GM19351 (cell line): ENCODE results near the gene DNM1.

ENCODE experiments used
- ATAC-seq: cut with Tn5 transposase; IDR thresholded peaks from one replicate; pipeline ENCODE4 v1.9.1; 2021; ENCODE audit warnings: mild to moderate bottlenecking, moderate library complexity; ENCODE audit not compliant: unreplicated experiment

DNM1 gene

DNA sequence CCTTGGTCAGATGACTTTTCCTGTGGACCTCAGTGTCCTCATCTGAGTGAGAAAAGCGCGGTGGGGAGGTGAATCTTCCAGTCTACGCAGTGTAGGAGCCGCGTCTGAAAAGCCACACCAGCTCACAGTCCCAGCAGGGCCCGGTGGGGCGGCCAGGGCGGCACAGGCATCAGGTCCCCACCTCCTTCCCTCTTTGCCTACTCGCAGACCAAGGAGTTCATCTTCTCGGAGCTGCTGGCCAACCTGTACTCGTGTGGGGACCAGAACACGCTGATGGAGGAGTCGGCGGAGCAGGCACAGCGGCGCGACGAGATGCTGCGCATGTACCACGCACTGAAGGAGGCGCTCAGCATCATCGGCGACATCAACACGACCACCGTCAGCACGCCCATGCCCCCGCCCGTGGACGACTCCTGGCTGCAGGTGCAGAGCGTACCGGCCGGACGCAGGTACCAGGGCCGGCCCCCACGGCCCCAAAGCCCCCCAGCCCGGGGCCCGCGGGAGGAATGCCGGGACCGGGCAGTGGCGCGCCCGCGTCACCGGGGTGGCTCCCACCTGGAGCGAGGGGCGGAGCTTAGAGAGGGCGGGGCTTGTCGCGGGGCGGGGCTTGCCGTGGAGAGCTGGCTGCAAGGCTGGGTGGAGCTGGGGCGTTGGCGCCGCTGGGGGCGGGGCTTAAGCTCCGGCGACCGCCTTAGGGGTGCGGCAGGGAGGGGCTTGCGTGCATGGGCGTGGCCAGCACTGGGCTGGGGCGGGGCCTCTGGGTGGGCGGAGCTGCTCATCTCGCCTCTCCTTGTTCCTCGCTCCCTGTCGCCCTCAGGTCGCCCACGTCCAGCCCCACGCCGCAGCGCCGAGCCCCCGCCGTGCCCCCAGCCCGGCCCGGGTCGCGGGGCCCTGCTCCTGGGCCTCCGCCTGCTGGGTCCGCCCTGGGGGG lies 47.0 kb downstream of the DNM1 start:
- ATAC-seq = peak; percentile 92

DNA sequence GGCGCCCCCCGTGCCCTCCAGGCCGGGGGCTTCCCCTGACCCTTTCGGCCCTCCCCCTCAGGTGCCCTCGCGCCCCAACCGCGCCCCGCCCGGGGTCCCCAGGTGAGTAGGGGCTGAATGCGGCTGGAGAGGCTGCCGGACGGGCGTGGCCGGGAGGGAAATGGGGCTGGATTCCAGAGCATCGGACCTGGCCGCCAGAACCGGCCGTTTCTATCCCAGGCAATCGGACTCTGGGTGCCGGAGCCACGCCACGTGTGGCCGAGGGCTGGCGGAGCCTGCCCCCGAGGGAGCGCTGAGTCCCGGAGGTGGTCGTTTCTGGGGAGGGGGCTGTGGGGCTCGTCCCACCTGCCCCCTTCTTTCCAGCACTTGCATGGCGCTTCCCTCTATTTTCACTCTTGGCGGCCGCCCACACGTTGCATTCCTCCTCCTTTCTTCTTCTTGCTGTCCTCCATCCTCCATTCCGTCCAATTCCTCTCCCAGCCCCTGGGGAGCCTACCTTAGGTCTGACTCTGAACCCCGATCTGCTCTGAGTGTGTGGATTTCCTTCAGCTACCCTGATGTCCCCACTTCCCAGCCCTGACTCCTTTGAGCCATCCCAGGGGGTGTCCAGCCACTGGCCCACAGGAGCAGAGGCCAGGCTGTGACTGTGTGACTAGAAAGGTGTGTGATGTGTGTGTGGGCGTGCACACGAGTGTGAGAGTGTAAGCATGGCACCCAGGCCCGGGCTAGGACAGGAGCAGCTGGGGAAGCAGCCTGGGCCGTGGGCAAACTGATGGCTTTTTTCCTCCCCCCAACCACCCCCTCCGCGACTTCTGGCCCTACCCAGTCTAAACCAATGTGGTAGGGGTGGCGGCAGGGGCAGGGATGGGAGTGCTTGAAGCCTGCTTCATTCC lies 47.9 kb downstream of the DNM1 start:
- ATAC-seq = no peak

DNA sequence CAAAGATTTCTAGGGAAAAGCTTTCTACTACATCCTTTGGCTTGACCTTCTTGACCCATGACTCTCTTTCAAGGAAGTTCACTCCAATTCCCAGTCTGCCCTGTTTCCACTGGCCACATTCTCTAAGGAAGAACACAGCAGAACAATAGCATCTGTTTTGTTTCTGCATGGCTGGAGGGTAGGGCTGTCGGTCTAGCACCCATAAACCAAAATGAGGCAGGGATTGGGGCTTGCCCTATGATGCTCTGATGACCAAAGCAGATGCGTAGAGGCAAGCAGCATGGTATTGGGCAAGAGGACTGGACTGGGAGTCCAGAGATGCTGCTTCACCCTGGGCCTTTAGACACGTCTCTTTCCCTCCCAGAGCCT lies 48.5 kb downstream of the DNM1 start:
- ATAC-seq = no peak

DNA sequence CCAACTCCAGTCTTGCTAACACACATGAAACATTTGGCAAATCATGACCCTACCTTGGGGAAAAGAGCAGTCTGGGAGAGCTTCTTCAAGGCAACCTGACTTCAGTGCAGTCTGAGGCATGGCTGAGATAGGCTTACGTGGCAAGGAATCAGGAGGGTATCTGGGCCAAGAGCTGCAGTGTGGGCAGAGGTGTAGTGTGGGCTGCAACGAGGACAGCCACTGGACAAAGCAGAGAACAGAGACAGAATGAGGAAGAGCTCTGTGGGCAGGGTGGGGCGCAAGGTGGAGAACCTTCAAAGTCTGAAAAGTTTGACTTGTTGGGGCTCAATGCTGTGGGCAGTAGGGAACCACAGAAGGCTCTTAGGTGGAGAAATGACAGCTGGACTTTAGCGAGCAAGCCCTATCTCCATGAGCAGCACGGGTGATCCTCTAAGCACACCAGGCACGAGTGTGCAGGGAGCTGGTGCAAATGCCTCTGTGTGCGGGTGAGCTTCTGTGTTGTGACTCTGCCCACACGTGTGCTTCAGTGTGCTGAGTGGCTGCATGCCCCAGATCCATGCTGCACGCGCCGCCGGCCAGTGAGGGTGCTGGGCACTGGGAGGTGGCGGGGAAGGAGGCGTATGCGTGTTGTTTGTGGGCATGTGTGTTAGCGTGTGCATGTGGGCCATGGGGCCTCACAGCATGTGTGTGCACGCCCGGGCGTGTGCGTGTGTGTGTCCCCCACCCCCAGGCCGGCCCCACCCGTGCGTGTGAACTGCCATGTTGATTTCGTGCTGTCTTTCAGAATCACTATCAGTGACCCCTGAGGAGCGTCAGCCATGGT lies 49.3 kb downstream of the DNM1 start:
- ATAC-seq = no peak

DNA sequence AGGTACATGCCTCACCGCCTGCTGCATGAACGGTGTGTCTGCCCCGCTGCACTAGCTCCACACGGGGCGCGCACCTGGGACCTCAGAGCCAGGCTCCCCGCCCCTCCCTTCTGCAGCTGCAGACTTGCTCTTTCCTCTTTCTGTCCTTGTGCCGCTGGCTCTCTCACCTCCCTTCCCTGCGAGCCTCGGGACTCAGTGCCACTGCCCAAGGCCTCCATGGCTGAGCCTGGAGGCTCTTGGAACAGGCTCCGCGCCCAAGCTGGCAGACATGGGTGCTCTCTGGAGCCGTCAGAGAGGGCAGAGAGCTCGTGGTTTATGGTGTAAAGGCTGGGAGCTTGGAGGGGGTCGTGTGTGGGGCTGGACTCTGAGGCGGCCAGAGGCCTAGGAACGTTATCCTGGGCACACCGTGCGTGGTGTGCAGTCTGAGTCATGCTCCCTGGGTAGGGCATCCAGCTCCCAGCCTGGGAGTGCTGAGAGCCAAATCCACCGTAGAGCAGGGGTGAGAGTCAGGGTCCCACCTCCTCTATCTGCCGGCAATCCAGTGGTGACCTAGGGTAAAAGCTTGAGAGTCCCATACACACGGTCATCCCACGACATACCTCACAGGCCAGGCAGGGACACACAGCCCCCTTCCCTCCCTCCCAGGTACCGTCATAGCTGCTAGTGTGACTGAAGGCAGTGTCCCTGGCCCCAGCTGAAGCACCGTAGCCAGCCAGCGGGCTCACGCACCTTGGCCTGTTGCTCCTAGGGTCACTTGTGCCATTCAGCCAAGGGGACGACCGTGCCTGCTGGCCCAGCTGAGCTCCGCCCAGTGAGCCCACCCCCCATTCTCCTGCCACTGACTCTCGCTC lies 50.2 kb downstream of the DNM1 start:
- no peak for ATAC-seq

DNA sequence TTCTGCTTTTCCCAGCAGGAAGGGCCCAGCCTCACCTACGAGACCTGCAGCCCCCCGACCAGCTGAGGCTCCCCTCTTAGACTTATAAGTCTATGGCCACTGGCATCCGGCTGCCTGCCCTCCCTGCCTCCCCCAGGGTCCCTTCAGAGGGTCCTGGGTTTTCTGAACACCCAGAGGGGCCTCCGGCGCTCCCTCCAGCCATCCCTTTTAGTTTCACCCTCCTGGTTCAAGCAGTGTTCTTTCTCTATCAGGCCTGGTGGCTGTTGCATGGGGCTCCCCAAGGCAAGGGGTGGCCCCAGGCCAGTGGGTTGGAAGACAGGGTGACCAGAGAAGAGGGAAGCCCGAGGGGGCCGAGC lies 50.8 kb downstream of the DNM1 start:
- ATAC-seq = no peak

DNA sequence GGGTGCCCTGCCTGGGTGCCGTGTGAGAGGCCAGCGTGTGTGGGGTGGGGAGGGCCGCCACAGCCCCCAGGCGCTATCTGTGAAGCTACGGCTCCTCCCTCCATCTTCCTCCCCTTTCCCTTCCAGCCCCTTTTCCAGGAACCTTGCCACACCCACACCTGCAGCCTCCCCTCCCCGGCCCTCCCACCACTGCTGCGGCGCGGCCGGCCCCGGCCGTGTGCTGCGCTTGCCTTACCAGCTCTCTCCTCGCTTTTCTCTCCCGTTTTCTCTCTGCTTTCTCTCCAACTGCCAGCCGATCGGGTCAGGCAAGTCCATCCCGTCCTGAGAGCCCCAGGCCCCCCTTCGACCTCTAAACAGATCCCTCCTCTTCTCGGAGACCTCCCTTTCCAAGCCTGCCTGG lies 51.2 kb downstream of the DNM1 start:
- ATAC-seq = no peak

DNA sequence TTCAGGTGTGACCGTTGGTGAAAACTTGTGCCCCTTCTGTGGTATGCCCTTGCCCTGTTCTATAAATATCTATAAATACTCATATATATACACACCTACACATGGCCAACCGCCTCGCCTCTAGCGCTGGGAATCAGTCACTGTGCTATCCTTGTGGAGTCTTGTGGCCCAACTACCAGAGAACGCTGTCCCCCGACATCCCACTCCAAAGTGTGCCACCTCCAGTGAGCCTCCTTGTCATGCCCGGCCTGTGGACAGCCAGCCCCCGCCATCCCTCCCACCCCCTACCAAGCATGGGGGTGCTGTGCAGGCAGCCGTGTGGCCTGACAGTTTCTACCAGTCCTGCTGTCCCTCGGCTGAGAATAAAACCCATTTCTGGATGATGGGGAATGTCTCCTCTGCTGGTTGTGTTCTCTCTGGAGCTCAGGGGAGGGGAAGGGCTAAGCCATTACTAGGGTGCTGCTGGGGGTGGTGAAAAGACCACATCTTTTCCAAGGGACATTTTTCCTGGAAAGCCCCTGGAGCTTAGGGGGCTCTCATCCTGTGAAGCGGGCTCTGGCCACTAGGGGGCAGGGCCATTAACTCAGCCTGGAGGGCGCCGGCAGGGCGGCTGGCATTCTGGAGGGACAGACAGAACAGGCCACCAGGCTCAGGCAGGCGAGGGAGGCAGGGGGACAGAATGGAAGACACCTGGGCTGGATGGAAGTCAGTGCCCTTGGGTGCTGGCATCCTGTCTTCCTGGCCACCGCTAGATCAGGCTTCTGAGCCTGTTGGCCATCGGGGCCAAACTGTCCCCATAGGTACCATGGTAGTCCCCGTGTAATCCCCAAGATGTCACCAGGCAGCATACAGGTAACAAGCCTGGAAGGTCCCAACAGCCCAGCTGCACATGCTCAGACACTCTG lies 51.9 kb downstream of the DNM1 start:
- ATAC-seq = no peak

DNA sequence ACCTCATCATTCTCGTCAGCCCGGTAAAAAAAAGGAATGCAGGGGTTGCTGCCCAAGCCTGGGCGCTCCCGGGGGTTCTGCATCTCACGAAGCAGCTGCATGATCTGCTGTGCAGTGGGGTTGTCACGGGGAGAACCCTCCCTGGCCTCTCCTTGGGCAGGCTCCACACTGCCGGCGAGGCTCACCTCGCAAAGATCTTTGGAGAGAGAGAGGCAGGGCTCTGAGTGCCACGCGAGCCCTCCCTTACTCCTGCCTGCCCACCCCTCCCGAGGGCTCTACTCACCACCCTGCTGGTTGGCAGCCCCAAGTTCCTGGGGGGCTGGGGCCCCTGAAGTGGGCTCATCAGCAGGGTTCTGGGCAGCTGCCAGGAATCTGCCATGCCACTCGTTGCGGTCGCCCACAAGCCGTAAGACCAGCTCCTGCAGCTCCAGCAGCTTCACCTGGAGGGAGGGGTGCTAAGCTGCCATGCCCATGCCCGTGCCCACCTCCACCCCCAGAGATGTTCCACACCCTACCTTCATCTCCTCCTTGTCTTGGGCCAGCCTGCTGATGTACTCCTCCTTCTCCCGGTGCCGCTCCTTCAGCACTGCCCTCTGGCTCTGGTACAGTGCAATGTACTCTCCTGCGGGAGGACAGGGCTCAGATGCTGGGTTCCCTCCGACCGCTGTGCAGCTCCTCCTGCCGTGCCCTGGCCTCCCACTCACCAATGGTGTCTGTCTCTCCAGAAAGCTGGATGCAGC lies 54.1 kb downstream of the DNM1 start:
- no peak for ATAC-seq

DNA sequence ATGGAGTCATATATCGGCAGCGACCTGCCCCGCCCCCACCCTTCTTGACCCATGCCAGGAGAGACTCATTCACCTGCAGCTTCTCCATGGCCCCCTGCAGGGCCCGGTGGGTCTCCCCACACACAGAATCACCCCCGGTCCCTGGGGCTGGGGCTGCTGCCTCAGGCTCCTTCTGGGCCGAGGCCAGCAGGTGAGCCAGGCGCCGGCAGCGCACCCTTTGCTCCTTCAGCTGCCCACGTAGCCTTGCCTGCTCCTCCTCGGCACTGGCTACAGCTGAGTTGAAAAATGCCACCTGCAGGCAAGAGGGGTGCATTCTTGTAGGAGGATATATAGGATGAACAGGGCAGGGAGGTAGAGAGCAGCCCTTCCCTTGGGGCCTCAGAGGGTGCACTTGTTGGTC lies 54.7 kb downstream of the DNM1 start:
- no peak for ATAC-seq

DNA sequence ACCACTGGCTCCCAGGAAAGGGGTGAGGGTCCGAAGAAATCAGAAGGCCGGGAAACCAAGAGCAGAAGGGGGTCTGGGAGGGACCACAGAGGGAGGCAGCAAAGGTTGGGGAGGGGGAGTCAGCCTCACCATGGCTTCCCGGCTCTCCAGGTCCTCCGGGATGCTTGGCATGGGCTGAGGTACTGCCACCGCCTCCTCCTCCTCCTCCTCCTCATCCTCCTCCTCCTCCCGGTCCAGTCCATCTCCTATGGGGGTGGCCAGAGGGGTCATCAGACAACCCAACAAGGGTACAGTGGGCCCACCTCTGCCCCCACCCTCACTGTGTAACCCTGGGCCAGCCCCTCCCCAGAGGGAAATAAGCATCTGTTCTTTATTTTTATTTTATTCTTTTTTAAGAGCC lies 55.1 kb downstream of the DNM1 start:
- no peak for ATAC-seq

DNA sequence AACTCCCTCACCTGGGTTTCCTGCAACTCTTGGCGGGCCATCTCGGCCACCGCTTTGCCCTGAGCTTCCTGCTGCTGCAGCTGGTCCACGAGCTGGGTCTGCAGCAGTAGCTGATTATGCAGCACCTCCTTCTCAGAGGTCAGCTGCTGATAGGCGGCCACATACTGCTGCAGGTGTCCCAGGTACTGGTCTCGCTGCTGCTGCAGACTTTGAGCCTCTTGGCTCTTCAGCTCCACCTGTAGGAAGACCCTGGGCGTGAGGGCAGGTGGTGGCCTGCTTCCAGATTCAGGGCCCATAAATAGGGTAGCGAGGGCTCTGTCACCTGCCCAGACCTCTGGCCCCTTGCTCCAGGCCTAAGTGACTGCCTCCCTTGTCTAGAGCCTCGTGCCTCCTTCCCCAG lies 56.0 kb downstream of the DNM1 start:
- ATAC-seq = no peak

DNA sequence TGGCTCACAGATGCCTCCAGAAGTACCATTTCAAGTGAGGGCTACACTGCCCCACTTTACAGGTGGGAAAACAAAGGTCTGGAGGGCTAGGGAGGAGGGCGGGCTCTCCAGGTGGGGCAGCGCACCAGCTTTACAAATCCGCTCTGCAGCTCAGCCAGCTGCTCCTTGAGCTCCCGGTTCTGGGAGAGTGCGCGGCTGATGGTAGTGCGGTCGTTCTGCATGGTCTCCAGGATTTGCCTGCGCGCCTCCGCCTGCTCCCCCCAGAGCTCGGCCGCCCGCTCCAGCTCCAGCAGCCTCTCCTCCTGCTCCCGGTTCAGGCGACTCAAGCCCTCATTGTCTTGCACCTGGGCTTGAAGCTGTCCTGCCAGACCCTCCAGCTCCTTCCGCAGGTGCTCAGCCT lies 57.2 kb downstream of the DNM1 start:
- ATAC-seq = no peak

DNA sequence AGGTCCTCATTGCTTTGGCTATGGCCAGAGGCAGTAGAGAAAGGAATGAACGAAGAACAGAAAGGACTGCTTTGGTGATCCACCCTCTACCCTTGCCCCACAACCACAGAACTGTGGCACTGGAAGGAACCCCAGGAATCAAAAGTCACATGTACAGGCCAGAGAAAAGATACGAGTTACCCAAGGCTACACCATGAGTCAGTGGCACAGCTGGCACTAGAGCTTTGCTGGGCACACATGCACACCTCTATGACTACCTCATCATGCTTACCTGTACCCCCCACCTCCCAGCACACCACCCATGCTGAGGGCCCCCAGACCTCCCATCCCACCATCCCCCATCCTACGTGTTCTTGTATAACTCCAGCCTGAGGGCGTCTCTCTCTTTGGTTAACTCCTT lies 59.5 kb downstream of the DNM1 start:
- no peak for ATAC-seq

DNA sequence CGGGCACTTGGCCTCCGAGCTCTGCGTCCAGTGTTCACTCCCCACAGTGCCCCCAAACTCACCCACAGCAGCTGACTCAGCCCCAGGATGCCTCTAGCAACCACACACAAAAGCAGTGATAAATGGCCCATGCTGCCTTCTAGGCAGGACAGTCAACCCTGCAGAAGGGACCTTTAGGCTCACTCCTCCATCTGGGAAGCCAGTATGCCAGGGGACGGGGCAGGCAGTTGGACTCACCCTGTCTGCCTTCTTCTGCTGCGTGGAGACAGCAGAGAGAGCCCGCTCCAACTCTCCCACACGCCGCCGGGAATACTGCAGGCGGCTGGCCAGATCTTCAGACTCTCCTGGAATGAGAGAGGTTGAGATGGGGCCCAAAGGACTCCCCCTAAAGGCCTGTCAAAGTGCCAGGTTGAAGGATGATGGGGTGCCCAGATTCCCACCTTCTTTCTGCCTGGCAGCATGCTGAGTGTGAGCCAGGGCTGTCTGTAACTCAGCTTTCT lies 62.2 kb downstream of the DNM1 start:
- ATAC-seq = no peak

DNA sequence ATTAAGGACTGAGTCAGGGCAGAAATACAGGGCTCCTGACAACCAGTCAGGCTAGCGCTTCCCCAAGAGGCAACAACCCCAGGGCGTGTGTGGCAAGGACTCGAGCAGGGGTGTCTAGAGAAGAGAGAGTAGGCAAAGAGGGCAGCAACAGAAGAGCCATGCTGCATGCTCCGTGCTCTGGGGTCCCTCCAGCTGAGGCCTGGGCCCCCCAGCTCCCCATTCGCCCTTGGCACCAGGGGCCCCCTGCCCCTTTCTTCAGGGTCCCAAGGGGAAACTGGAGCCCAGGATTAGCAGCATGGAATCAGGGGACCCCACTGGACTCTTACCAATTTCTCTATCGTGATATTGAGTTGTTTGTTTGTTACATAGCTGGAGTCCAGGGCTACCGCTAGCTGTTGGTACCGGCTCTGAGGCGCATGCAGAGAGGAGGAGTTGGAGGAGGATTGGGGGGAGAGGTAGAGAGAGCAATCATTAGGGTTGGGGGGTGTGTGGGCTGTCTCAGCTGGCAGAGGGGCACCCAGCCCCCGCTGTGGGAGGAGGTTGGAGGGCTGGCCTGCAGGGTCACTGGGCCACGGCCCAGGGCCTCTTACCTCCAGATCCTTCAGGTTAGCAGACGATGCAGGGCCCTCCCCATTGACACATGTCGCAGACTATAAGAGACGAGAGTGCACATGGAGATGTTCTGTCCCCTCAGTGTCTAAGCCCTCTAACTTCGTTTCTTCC lies 63.9 kb downstream of the DNM1 start:
- no peak for ATAC-seq

DNA sequence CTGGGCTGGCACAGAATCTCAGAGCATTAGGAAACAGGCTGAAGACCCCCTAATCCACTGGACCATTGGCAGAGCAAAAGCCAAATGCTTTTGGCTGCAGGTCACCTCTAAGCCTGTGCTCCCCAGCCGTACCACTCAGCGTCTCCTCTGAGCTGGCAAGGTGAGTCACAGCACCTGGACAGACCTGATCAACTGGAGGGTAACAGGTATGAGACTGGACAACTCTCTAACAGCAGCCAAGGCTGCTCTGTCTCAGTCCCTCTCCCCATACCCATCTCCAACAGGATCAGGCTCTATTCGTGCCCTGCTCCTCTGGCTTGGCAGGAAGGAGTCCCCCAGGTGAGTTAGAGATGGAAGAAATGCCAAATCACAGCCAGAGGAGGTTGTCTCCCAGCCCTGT lies 67.9 kb downstream of the DNM1 start:
- ATAC-seq = no peak

DNA sequence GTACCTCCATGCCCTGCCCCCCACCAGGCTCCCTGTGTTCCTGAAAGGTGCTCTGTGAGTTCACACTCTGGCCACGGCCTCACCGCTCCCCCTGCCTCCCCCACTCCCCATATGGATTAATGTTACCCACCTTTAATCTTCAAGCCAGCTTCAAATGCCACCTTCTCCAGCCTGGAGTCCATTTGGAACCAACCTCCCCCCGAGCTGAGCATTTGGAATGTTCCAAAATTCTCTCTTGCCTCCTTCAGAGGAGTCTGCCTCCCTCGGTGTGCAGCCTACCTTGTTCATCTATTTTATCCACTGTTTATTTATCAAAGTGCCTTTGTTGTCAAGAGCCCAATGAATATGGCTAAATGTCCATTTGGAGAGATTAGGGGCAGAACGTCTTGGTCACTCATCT lies 68.3 kb downstream of the DNM1 start:
- no peak for ATAC-seq
